K562 (cell line): ENCODE data around the gene MYOM1. TPM values are rescaled to one million over a fixed set of nuclear protein-coding genes. Genes with fewer than 3 reads are reported as not detected.

ENCODE experiments used
- FOXA1 ChIP-seq: fragments of 450-650 bp; IDR thresholded peaks from 2 replicates; pipeline ENCODE4 v1.6.1; 2016; ENCODE audit warnings: mild to moderate bottlenecking, borderline replicate concordance
- GATAD2B ChIP-seq: fragments of 450-650 bp; IDR thresholded peaks from 2 replicates; pipeline ENCODE4 v1.6.1; 2017; ENCODE audit warnings: mild to moderate bottlenecking, borderline replicate concordance
- HCFC1 ChIP-seq: IDR thresholded peaks from 2 replicates; pipeline ENCODE4 v1.6.1; 2012; ENCODE audit warnings: low read depth, low read length, improper control_type of control experiment
- HMGN3 ChIP-seq: IDR thresholded peaks from 2 replicates; pipeline ENCODE4 v1.6.1; 2011; ENCODE audit warnings: borderline replicate concordance, low read depth, mild to moderate bottlenecking, mixed read lengths, low read length; ENCODE audit not compliant: insufficient read length; ENCODE audit errors: extremely low read depth
- KAT8 ChIP-seq: fragments of 450-650 bp; IDR thresholded peaks from 2 replicates; pipeline ENCODE4 v1.6.1; 2016; ENCODE audit warnings: low read depth, mild to moderate bottlenecking
- KDM2B ChIP-seq: fragments of 250-450 bp; sonication (Bioruptor Pico); IDR thresholded peaks from 2 replicates; pipeline ENCODE4 v1.8.0; 2021; ENCODE audit warnings: mild to moderate bottlenecking, moderate library complexity
- NFIX ChIP-seq: fragments of 250-450 bp; sonication (Bioruptor Pico); IDR thresholded peaks from 2 replicates; pipeline ENCODE4 v1.4.0; 2020; ENCODE audit warnings: low read depth, mild to moderate bottlenecking, moderate library complexity
- PBX2 ChIP-seq, 2 experiments: IDR thresholded peaks in 1 of 2; conservative IDR thresholded peaks in 1 of 2; 2 replicates each; pipeline ENCODE4 v1.6.1; 2016; ENCODE audit warnings: low read depth in 2 of 2, mild to moderate bottlenecking in 1 of 2, missing compliant biosample characterization in 1 of 2, missing genetic modification characterization in 1 of 2, moderate library complexity in 1 of 2
- RNF219 ChIP-seq: fragments of 250-450 bp; sonication (Bioruptor Pico); IDR thresholded peaks from 2 replicates; pipeline ENCODE4 v1.5.0; 2022; ENCODE audit warnings: mild to moderate bottlenecking
- SMAD3 ChIP-seq: fragments of 450-650 bp; formaldehyde crosslinking; conservative IDR thresholded peaks from 2 replicates; pipeline ENCODE4 v1.4.0; 2020; ENCODE audit warnings: mild to moderate bottlenecking
- TFAP4 ChIP-seq: sonication (generic); formaldehyde crosslinking; IDR thresholded peaks from 2 replicates; pipeline ENCODE4 v1.8.0; 2022; ENCODE audit warnings: missing genetic modification reagents, mild to moderate bottlenecking, moderate library complexity, borderline replicate concordance
- ZKSCAN3 ChIP-seq: fragments of 250-450 bp; sonication (Bioruptor Pico); IDR thresholded peaks from 2 replicates; pipeline ENCODE4 v1.4.0; 2020
- ZNF140 ChIP-seq: fragments of 250-450 bp; sonication (Bioruptor Pico); IDR thresholded peaks from 2 replicates; pipeline ENCODE4 v1.8.0; 2021; ENCODE audit warnings: moderate library complexity, mild to moderate bottlenecking, inconsistent platforms
- ZNF583 ChIP-seq: fragments of 250-450 bp; sonication (Bioruptor Pico); IDR thresholded peaks from 2 replicates; pipeline ENCODE4 v1.4.0; 2020
- ZNF668 ChIP-seq: fragments of 250-450 bp; sonication (Bioruptor Pico); IDR thresholded peaks from 2 replicates; pipeline ENCODE4 v1.8.0; 2022; ENCODE audit warnings: mild to moderate bottlenecking, inconsistent platforms
- polyA plus RNA-seq, 8 experiments: library from polyadenylated mRNA; depleted of rRNA in 4 of 8; stranded (reverse) in 5 of 8; unstranded in 3 of 8; fragments of >200 nt; fragmentation: Nextera tagmentation in 2 of 8; fragmentation: Illumina TruSeq in 1 of 8; extraction: Ambion mirVana in 2 of 8; extraction: Trizol in 1 of 8; gene quantifications; 2 replicates each; pipeline versions ENCODE4 v1.2.1 to v1.2.3, GENCODE V29; 2011 to 2014; ENCODE audit warnings: inconsistent platforms in 1 of 8, missing spikeins in 1 of 8
- total RNA-seq, 7 experiments: library from RNA; depleted of rRNA in 6 of 7; stranded (reverse); fragments of >200 nt in 6 of 7; fragmentation: Illumina TruSeq in 2 of 7; extraction: Trizol in 2 of 7; gene quantifications; 2 replicates each; pipeline versions ENCODE4 v1.2.1 to v1.2.3, GENCODE V29; 2011 to 2021; ENCODE audit warnings: low replicate concordance in 1 of 7
- TF ChIP-seq, protein P1 (sequence below), 2 experiments: fragments of 250-450 bp in 1 of 2; fragments of 450-650 bp in 1 of 2; sonication (Bioruptor Pico) in 1 of 2; IDR thresholded peaks; 2 replicates each; pipeline versions ENCODE4 v1.6.1 to v1.8.0; 2016 to 2021; ENCODE audit warnings: mild to moderate bottlenecking in 2 of 2, moderate library complexity in 2 of 2, missing compliant biosample characterization in 1 of 2, missing genetic modification characterization in 1 of 2
- TF ChIP-seq, protein P2 (sequence below): fragments of 250-450 bp; sonication (Bioruptor Pico); IDR thresholded peaks from 2 replicates; pipeline ENCODE4 v1.4.0; 2020; ENCODE audit warnings: mild to moderate bottlenecking, moderate library complexity, borderline replicate concordance

The MYOM1 gene
- total and polyA plus RNA-seq, 9 of the 15 experiments (the other 6 are each of a cell fraction or from before 2014, with no cell fraction given): 0.01 to 0.62 (median 0.25) TPM

DNA sequence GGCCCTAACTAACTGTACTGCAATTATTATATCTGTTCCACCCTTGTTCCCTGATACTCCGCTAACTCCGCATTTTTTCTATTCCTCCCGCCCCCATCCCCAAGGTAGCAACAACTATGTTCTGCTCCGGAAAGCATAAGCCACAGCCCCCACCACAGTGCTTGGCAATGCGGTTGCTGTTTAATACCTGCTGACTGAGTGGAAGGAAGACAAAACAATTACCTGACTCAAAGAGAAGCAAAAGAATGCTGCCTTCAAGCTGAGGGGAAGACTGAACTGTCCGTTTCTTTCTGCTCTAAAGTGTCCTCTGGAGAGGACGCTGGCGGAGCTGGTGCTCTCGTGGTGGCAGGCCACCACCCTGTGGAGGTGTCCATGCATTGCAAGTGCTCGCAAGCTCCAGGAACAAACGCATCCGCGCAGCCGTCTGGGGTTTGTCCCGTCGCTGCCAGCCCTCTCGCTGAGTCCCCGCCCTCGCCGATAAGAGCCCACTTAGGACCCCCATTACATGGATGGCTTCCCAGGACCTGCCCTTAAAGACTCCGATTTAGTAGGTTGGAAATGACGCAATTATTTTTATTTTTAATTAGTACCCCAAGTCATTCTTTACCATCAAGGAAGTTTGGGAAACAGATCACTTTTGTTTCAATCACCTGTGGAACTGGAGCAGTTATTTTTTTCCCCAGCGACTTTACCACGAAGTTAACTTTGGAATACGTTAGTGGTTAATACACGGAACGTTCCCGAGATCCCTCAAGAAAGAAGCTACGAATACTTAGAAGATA is 26.3 kb upstream of the MYOM1 start (continued):
- TF ChIP-seq, protein P1, sequence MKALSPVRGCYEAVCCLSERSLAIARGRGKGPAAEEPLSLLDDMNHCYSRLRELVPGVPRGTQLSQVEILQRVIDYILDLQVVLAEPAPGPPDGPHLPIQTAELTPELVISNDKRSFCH (CRISPR knock-in tag; IDR thresholded peaks at IDR 0.05): no peak
- TF ChIP-seq, protein P1 (tag; IDR thresholded peaks at IDR 0.05): no peak; the same call in 1 of the 2 replicates
- TF ChIP-seq HCFC1 (peak; percentile 62), RNF219 (CRISPR knock-in tag) (no peak), ZNF140 (CRISPR knock-in tag) (no peak), KDM2B (CRISPR knock-in tag) (no peak), PBX2 (CRISPR knock-in tag; IDR thresholded peaks at IDR 0.05; ENCODE audit: low read depth) (no peak), PBX2 (tag; conservative IDR thresholded peaks at IDR 0.05; ENCODE audit: low read depth) (no peak), HMGN3 (no peak), KAT8 (no peak), GATAD2B (no peak), NFIX (CRISPR knock-in tag) (no peak), FOXA1 (no peak), ZNF668 (no peak), SMAD3 (peak; percentile 12; the same call in 1 of the 2 replicates), TFAP4 (CRISPR knock-in tag) (peak; percentile 74; the same call in 1 of the 2 replicates), ZKSCAN3 (CRISPR knock-in tag) (no peak), ZNF583 (CRISPR knock-in tag) (no peak)
- TF ChIP-seq, protein P2, sequence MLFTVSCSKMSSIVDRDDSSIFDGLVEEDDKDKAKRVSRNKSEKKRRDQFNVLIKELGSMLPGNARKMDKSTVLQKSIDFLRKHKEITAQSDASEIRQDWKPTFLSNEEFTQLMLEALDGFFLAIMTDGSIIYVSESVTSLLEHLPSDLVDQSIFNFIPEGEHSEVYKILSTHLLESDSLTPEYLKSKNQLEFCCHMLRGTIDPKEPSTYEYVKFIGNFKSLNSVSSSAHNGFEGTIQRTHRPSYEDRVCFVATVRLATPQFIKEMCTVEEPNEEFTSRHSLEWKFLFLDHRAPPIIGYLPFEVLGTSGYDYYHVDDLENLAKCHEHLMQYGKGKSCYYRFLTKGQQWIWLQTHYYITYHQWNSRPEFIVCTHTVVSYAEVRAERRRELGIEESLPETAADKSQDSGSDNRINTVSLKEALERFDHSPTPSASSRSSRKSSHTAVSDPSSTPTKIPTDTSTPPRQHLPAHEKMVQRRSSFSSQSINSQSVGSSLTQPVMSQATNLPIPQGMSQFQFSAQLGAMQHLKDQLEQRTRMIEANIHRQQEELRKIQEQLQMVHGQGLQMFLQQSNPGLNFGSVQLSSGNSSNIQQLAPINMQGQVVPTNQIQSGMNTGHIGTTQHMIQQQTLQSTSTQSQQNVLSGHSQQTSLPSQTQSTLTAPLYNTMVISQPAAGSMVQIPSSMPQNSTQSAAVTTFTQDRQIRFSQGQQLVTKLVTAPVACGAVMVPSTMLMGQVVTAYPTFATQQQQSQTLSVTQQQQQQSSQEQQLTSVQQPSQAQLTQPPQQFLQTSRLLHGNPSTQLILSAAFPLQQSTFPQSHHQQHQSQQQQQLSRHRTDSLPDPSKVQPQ: no peak
